CD14-positive monocyte (primary cell): ENCODE measurements around the gene OR10H5. TPM values are rescaled to one million over a fixed set of nuclear protein-coding genes. Genes with fewer than 3 reads are reported as not detected.

Experiments
- DNase-seq, 3 donors: peaks; one replicate each; pipeline ENCODE4 v3.0.0-alpha.2; 2011 to 2022
- H2AFZ ChIP-seq: 2 replicates; pipeline ENCODE4 v1.6.0; 2012; ENCODE audit warnings: mild to moderate bottlenecking, low read depth, low read length, inconsistent platforms; ENCODE audit not compliant: insufficient read depth, poor library complexity, severe bottlenecking
- H3K27ac ChIP-seq, 2 donors: 1 replicate in 1 of 2; 2 replicates in 1 of 2; pipeline ENCODE4 v1.5.1; 2012 to 2013; ENCODE audit warnings: low read length in 2 of 2, control low read depth in 1 of 2, inconsistent platforms in 1 of 2, low read depth in 1 of 2, mild to moderate bottlenecking in 1 of 2
- H3K27me3 ChIP-seq, 2 donors: one replicate each; pipeline versions ENCODE4 v1.6.0 to v1.6.1; 2011 to 2013; ENCODE audit warnings: low read length in 2 of 2; ENCODE audit not compliant: control insufficient read depth in 2 of 2, insufficient read depth in 2 of 2
- H3K36me3 ChIP-seq, 2 donors: replicated peaks in 1 of 2; 1 replicate in 1 of 2; 2 replicates in 1 of 2; pipeline versions ENCODE4 v1.5.1 to v1.6.1; 2012 to 2013; ENCODE audit warnings: low read length in 2 of 2, control low read depth in 1 of 2, inconsistent platforms in 1 of 2, mild to moderate bottlenecking in 1 of 2; ENCODE audit not compliant: insufficient read depth in 2 of 2, control insufficient read depth in 1 of 2
- H3K4me1 ChIP-seq, 2 donors: 1 replicate in 1 of 2; 2 replicates in 1 of 2; pipeline versions ENCODE4 v1.5.1 to v1.6.1; 2012 to 2013; ENCODE audit warnings: low read length in 2 of 2, control low read depth in 1 of 2, inconsistent platforms in 1 of 2, mild to moderate bottlenecking in 1 of 2, moderate library complexity in 1 of 2; ENCODE audit not compliant: insufficient read depth in 2 of 2, control insufficient read depth in 1 of 2
- H3K4me2 ChIP-seq: replicated peaks from 2 replicates; pipeline ENCODE3; 2012; ENCODE audit warnings: low read length, moderate library complexity, mild to moderate bottlenecking; ENCODE audit not compliant: poor library complexity, severe bottlenecking; ENCODE audit errors: extremely low read depth
- H3K4me3 ChIP-seq, 3 experiments: fragments of 200-600 bp in 1 of 3; sonication (generic) in 1 of 3; replicated peaks in 1 of 3; 1 replicate in 2 of 3; 2 replicates in 1 of 3; pipeline ENCODE4 v1.5.1; 2011 to 2013; ENCODE audit warnings: low read length in 3 of 3, mild to moderate bottlenecking in 3 of 3, control low read depth in 2 of 3, low read depth in 2 of 3, inconsistent platforms in 1 of 3, moderate library complexity in 1 of 3
- H3K79me2 ChIP-seq: 2 replicates; pipeline ENCODE4 v1.6.0; 2012; ENCODE audit warnings: mild to moderate bottlenecking, control low read depth, inconsistent platforms, low read length, moderate library complexity; ENCODE audit not compliant: insufficient read depth
- H3K9ac ChIP-seq: 2 replicates; pipeline ENCODE4 v1.6.0; 2017; ENCODE audit warnings: low read length, mild to moderate bottlenecking; ENCODE audit not compliant: insufficient read depth, poor library complexity, severe bottlenecking
- H3K9me3 ChIP-seq, 2 donors: replicated peaks in 1 of 2; 1 replicate in 1 of 2; 2 replicates in 1 of 2; pipeline versions ENCODE4 v1.5.1 to v1.6.1; 2012 to 2013; ENCODE audit warnings: low read length in 2 of 2, control low read depth in 1 of 2; ENCODE audit not compliant: control insufficient read depth in 1 of 2, insufficient read depth in 1 of 2
- H4K20me1 ChIP-seq: 2 replicates; pipeline ENCODE4 v1.6.0; 2012; ENCODE audit warnings: mild to moderate bottlenecking, low read length, control low read depth, moderate library complexity; ENCODE audit not compliant: insufficient read depth
- H3K27ac Mint-ChIP-seq, 7 donors: one replicate each; pipeline ENCODE4 v1.8.0; 2020; ENCODE audit warnings: mild to moderate bottlenecking in 7 of 7, mixed read lengths in 7 of 7, moderate library complexity in 6 of 7, inconsistent platforms in 2 of 7
- H3K27me3 Mint-ChIP-seq, 3 donors: one replicate each; pipeline ENCODE4 v1.8.0; 2021 to 2022; ENCODE audit warnings: low read depth in 3 of 3, mild to moderate bottlenecking in 3 of 3, mixed read lengths in 3 of 3, moderate library complexity in 3 of 3, inconsistent platforms in 1 of 3
- H3K36me3 Mint-ChIP-seq, 2 donors: one replicate each; pipeline ENCODE4 v1.8.0; 2020; ENCODE audit warnings: mixed read lengths in 2 of 2, inconsistent platforms in 1 of 2, mild to moderate bottlenecking in 1 of 2
- H3K4me1 Mint-ChIP-seq: one replicate; pipeline ENCODE4 v1.8.0; 2020; ENCODE audit warnings: mild to moderate bottlenecking, mixed read lengths
- H3K4me3 Mint-ChIP-seq, 2 donors: one replicate each; pipeline ENCODE4 v1.8.0; 2020; ENCODE audit warnings: mild to moderate bottlenecking in 2 of 2, mixed read lengths in 2 of 2, moderate library complexity in 1 of 2
- H3K9me3 Mint-ChIP-seq, 7 donors: one replicate each; pipeline ENCODE4 v1.8.0; 2020 to 2022; ENCODE audit warnings: mixed read lengths in 7 of 7, mild to moderate bottlenecking in 6 of 7, moderate library complexity in 6 of 7, inconsistent platforms in 2 of 7
- WGBS: methylation state at CpG from one replicate; pipeline ENCODE4 v1.1.5; 2013; ENCODE audit warnings: missing lambda C conversion rate; ENCODE audit not compliant: insufficient coverage; 5-methylcytosine and 5-hydroxymethylcytosine counted together
- intact Hi-C, 2 donors: fragments of 100-400 bp; cut with micrococcal nuclease; formaldehyde crosslinking; loops; one replicate each; pipeline versions ENCODE4 v1.15.0 to v1.15.1; 2023
- polyA plus RNA-seq, 3 donors: library from polyadenylated mRNA; depleted of rRNA in 1 of 3; unstranded in 2 of 3; stranded (reverse) in 1 of 3; fragments of 300-500 nt in 2 of 3; fragments of >200 nt in 1 of 3; fragmentation: Illumina TruSeq in 2 of 3; gene quantifications; 1 replicate in 2 of 3; 2 replicates in 1 of 3; pipeline ENCODE4 v1.2.3, GENCODE V29; 2012 to 2021
- TF ChIP-seq, protein P1 (sequence below): fragments of 200-600 bp; IDR thresholded peaks from one replicate; pipeline ENCODE4 v1.8.0; 2022; ENCODE audit warnings: antibody characterized with exemption, mild to moderate bottlenecking

OR10H5 gene
- polyA plus RNA-seq, 3 donors, result not detected

DNA sequence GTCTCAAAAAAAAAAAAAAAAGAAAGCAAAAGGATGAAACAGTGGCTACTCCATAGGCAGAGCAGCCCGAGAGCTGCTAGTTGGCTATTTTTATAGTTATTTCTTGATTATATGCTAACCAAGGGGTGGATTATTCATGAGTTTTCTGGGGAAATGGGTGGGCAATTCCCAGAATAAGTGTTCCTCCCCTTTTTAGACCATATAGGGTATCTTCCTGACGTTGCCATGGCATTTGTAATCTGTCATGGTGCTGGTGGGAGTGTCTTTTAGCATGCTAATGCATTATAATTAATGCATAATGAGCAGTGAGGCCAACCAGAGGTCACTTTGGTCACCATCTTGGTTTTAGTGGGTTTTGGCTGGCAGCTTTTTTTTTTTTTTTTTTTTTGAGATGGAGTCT lies 53.4 kb downstream of the OR10H5 start:
- no peak overlapping the region for H3K9ac ChIP-seq
- H3K4me1 ChIP-seq, result peaks cover 5 to 16% of the 10 kb centered on the region in 2 donors
- H2AFZ ChIP-seq, result no peak overlapping the region
- H3K36me3 ChIP-seq, result no peaks in the 10 kb centered on the region
- TF ChIP-seq, protein P1, sequence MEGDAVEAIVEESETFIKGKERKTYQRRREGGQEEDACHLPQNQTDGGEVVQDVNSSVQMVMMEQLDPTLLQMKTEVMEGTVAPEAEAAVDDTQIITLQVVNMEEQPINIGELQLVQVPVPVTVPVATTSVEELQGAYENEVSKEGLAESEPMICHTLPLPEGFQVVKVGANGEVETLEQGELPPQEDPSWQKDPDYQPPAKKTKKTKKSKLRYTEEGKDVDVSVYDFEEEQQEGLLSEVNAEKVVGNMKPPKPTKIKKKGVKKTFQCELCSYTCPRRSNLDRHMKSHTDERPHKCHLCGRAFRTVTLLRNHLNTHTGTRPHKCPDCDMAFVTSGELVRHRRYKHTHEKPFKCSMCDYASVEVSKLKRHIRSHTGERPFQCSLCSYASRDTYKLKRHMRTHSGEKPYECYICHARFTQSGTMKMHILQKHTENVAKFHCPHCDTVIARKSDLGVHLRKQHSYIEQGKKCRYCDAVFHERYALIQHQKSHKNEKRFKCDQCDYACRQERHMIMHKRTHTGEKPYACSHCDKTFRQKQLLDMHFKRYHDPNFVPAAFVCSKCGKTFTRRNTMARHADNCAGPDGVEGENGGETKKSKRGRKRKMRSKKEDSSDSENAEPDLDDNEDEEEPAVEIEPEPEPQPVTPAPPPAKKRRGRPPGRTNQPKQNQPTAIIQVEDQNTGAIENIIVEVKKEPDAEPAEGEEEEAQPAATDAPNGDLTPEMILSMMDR, result no peak
- H3K9me3 ChIP-seq, result no peaks in the 10 kb centered on the region
- H3K27me3 ChIP-seq, result no peaks in the 10 kb centered on the region
- H3K4me3 Mint-ChIP-seq, result no peak overlapping the region
- peaks cover 2 to 3% (median 3%) of the 10 kb centered on the region in 3 donors for H3K27me3 Mint-ChIP-seq
- H3K4me3 ChIP-seq, result no peak overlapping the region
- H3K4me1 Mint-ChIP-seq, result peaks cover 21% of the 10 kb centered on the region
- H3K9me3 Mint-ChIP-seq, result no peaks in the 10 kb centered on the region
- WGBS, result no CpG with 5 or more reads among the region's 2 CpGs
- H3K36me3 Mint-ChIP-seq, result no peaks in the 10 kb centered on the region
- H3K27ac Mint-ChIP-seq, result no peak overlapping the region
- intact Hi-C loops, result no loop called here
- no peak overlapping the region for H3K27ac ChIP-seq
- no peaks in the 10 kb centered on the region for H3K79me2 ChIP-seq
- no peak overlapping the region for H3K4me2 ChIP-seq
- no peaks in the 10 kb centered on the region for H4K20me1 ChIP-seq
- no peak for DNase-seq

DNA sequence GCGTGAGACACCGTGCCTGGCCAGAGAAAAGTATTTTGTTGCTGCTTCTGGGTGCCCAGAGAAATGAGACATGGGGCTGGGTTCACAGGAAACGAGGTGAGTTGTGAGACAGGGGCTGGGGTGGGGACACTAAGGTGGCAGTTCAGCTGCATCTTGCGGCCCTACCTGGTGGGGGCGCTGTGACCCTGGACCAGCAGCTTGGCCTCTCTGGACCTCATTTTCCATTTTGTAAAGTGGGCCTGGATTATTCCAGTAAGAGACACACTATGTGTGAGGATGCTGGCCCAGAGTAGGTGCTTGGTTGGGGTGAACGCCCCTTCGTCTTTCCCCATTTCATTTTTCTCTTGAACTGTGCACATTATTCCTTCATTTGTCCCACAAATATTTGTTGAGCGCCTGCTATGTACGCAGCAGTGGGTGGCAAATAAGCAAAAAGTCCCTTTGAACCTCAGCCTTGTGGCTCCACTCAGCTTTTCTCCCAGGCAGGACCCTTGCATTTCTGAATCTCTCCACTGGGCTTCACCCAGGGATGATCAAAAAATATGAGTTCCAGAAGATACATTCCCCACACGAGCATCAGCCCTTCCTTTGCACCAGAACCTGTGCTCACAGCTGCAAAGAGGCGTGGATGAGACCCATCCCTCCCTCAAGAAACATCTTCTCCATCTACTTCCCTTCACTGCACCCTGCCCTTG lies 54.6 kb downstream of the OR10H5 start:
- H3K4me3 Mint-ChIP-seq, result no peak overlapping the region
- peaks cover 2 to 3% (median 3%) of the 10 kb centered on the region in 3 donors for H3K27me3 Mint-ChIP-seq
- Histone ChIP-seq H3K4me3 (no peak overlapping the region), H4K20me1 (no peaks in the 10 kb centered on the region), H3K4me2 (no peak overlapping the region), H3K36me3 (no peaks in the 10 kb centered on the region), H3K79me2 (no peaks in the 10 kb centered on the region), H3K27me3 (no peaks in the 10 kb centered on the region), H3K4me1 (peaks cover 0 to 11% of the 10 kb centered on the region in 2 donors), H3K9ac (no peak overlapping the region), H3K27ac (no peak overlapping the region), H2AFZ (no peak overlapping the region), H3K9me3 (no peaks in the 10 kb centered on the region)
- DNase-seq, result no peak
- intact Hi-C loops, result no loop called here
- TF ChIP-seq, protein P1, result no peak
- H3K4me1 Mint-ChIP-seq, result peaks cover 17% of the 10 kb centered on the region
- H3K9me3 Mint-ChIP-seq, result no peaks in the 10 kb centered on the region
- WGBS, result 76% methylated on average over 6 of the region's 11 CpGs
- no peak overlapping the region for H3K27ac Mint-ChIP-seq
- H3K36me3 Mint-ChIP-seq, result no peaks in the 10 kb centered on the region
